ENCODE measurements around the gene ATP2C2.

Gene ATP2C2

GRCh38 chr16:84513666-84514065, 145.3 kb downstream of the ATP2C2 start:
- H3K79me2 ChIP-seq (ENCODE audit: control insufficient read depth, low read length), result no peaks in the 10 kb centered on the region
- peaks cover 18% of the 10 kb centered on the region for H3F3A ChIP-seq (ENCODE audit: control insufficient read depth, insufficient read depth)
- H3K9me2 ChIP-seq (replicated peaks; ENCODE audit: control insufficient read depth, low read length), result no peaks in the 10 kb centered on the region
- peak overlapping the region; percentile 83 for H3K27ac ChIP-seq (ENCODE audit: low read depth, low read length)
- no peaks in the 10 kb centered on the region for H3K36me3 ChIP-seq (ENCODE audit: control insufficient read depth, low read length)
- no peaks in the 10 kb centered on the region for H3K9me3 ChIP-seq (ENCODE audit: control insufficient read depth, insufficient read depth, low read length)
- TF ChIP-seq EZH2phosphoT487 (IDR thresholded peaks at IDR 0.05; ENCODE audit: borderline replicate concordance, low read length) (no peak), CTCF (IDR thresholded peaks at IDR 0.05; ENCODE audit: low read depth, low read length, poor library complexity, severe bottlenecking) (no peak)
- H4K20me1 ChIP-seq (ENCODE audit: control insufficient read depth, insufficient read depth, low read depth, low read length), result no peaks in the 10 kb centered on the region
- no peaks in the 10 kb centered on the region for H3K27me3 ChIP-seq (ENCODE audit: control insufficient read depth, low read length)
- peak overlapping the region; percentile 74 for H3K4me2 ChIP-seq (ENCODE audit: low read length)
- H3K4me1 ChIP-seq (ENCODE audit: control insufficient read depth, low read length), result peaks cover 58% of the 10 kb centered on the region
- no peak overlapping the region for H3K4me3 ChIP-seq (ENCODE audit: low read length)
